Brain microvascular endothelial cell (primary cell): ENCODE results near the gene TP53I3.
A peak's percentile ranks its signal among the peaks of the same experiment; 100 is the strongest.

Experiments used
- DNase-seq: peaks from one replicate; pipeline ENCODE4 v3.0.0-alpha.2; 2020
- H3K27ac ChIP-seq: fragments of 250-450 bp; sonication (Bioruptor Pico); 2 replicates; pipeline ENCODE4 v1.5.1; 2020; ENCODE audit warnings: mild to moderate bottlenecking, moderate library complexity
- H3K27me3 ChIP-seq: fragments of 250-450 bp; sonication (Bioruptor Pico); replicated peaks from 2 replicates; pipeline ENCODE4 v1.5.1; 2020; ENCODE audit warnings: mild to moderate bottlenecking
- H3K36me3 ChIP-seq: fragments of 250-450 bp; sonication (Bioruptor Pico); replicated peaks from 2 replicates; pipeline ENCODE4 v1.5.1; 2020; ENCODE audit warnings: mild to moderate bottlenecking
- H3K4me3 ChIP-seq: 2 replicates; pipeline ENCODE4 v1.5.1; 2011; ENCODE audit warnings: low read depth, mild to moderate bottlenecking, control low read depth, low read length, moderate library complexity
- in situ Hi-C: cut with HindIII; loops from 2 replicates; pipeline ENCODE4 v1.10.0; 2017; ENCODE audit warnings: low sequenced_read_pairs, low pct_ligation_motif_present
- TF ChIP-seq, protein P1 (sequence below): IDR thresholded peaks from 2 replicates; pipeline ENCODE4 v1.5.1; 2011; ENCODE audit warnings: low read depth, mild to moderate bottlenecking, moderate library complexity, low read length, control low read depth, inconsistent platforms; ENCODE audit errors: missing control alignments

The TP53I3 gene, protein sequence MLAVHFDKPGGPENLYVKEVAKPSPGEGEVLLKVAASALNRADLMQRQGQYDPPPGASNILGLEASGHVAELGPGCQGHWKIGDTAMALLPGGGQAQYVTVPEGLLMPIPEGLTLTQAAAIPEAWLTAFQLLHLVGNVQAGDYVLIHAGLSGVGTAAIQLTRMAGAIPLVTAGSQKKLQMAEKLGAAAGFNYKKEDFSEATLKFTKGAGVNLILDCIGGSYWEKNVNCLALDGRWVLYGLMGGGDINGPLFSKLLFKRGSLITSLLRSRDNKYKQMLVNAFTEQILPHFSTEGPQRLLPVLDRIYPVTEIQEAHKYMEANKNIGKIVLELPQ

DNA sequence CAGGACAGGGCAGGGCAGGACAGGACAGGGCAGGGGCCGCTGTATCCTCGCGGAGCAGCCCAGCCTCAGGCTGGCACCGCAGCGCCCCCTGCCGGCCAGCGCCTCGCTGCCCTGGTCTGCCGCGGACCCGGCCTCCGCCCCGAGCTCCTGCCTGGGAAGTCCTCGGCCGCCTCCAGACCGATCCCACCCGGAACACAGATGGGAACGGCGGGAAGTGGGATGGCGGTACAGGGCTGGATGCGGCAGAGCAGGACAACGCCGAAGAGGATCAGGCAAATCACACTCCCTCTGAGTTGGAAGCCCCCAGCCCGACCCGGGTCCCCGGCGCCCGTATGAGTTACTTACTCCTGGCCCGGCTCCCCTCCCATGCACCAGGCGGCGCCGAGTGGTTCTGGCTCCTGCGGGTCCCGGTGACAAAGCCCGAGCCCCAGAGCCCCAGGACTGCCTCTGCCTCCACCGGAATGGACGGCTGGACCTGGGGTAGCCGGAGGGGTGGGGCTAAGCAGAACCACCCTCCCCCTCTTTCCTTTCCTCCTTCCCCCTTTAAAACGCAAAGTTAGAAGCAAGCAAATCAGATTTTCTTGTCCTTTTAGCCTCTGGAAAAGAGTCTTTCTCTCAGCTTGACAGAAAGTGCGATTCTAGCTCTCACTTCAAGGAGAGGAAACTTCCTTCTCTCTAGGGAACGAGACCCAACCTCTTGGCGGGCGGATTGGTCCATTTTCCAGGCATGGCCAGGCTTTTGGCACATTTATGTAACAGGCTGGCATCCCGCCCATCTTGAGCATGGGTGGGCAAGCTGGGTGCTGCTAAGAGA, at the start of gene TP53I3:
TP53I3 (minus strand) TSS at position 449 of the 814 bp plus-strand sequence. CDS start 508 bp downstream, outside the sequence.
- peaks cover 14% of the 10 kb centered on the region for H3K36me3 ChIP-seq
- peak within 1 kb of the TSS; percentile 78 for H3K4me3 ChIP-seq
- H3K27me3 ChIP-seq = no peaks in the 10 kb centered on the region
- TF ChIP-seq, protein P1, sequence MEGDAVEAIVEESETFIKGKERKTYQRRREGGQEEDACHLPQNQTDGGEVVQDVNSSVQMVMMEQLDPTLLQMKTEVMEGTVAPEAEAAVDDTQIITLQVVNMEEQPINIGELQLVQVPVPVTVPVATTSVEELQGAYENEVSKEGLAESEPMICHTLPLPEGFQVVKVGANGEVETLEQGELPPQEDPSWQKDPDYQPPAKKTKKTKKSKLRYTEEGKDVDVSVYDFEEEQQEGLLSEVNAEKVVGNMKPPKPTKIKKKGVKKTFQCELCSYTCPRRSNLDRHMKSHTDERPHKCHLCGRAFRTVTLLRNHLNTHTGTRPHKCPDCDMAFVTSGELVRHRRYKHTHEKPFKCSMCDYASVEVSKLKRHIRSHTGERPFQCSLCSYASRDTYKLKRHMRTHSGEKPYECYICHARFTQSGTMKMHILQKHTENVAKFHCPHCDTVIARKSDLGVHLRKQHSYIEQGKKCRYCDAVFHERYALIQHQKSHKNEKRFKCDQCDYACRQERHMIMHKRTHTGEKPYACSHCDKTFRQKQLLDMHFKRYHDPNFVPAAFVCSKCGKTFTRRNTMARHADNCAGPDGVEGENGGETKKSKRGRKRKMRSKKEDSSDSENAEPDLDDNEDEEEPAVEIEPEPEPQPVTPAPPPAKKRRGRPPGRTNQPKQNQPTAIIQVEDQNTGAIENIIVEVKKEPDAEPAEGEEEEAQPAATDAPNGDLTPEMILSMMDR = peak; percentile 53
- DNase-seq = peak; percentile 87
- in situ Hi-C loops = no loop called here
- H3K27ac ChIP-seq = peak within 1 kb of the TSS; percentile 52

DNA sequence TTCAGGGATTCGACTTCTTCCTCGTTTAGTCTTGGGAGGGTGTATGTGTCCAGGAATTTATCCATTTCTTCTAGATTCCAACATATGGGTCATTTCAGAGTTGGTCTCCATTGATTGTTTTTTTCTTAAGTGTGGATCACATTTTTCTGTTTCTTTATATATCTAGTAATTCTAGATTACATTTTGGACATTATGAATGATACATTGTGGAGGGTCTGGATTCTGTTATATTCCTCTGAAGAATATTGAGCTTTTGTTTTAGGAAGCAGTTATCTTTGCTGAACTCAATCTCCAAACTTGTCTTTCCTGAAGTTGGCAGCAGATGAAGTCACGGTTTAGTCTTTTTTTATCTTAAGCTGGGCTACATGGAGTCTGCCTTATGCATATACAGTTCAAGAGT, 47.9 kb upstream of the TP53I3 start:
- no peak overlapping the region for H3K27ac ChIP-seq
- in situ Hi-C loops = no loop called here
- no peak overlapping the region for H3K4me3 ChIP-seq
- no peak for DNase-seq
- no peaks in the 10 kb centered on the region for H3K27me3 ChIP-seq
- no peaks in the 10 kb centered on the region for H3K36me3 ChIP-seq
- TF ChIP-seq, protein P1 = no peak

DNA sequence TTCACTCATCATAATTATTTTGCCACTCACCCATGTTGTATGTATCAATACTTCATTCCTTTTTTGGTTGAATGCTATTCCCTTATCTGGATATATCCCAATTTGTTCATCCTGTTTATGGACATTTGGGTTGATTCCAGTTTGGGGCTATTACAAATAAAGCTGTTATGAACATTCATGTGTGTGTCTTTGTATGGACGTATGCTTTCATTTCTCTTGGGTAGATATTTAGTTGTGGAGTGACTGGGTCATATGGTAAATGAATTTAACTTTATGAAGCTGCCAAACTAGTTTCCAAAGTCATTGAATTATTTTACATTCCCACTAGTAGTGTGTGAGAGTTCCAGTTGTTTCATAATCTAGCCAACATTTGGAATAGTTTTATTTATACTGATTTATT, 41.3 kb upstream of the TP53I3 start:
- TF ChIP-seq, protein P1 = no peak
- H3K27me3 ChIP-seq = no peaks in the 10 kb centered on the region

DNA sequence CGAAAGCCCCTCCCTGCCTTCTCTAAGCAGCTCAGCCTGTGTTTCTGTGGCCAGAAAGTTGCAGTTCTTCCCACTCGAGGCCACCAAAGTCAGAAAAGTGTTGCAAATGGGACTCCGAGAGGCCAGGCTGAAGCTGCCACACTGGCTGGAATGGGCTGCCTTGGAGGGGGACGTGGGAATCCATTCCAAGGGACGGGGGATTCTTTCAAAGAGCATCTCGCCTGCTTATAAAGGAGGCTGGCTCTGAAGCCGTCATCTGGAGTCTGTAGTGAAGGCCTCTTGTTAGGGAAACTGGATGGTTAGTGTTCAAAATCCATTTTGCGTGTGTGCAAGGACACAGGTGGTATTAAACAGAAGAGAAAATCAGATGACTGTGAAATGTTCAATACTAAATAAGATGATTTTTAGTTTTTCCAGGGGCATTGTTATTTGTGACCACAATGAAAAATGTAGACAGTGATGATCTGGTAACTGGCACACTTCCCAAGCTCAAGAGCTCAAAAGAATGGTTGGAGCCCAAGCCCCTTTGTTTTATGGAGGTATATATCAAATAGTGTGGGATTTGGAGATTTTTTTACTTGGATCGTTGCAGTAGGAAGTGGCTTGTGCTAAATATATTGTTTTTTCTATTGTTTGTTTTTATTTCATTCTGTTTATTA, 39.4 kb upstream of the TP53I3 start:
- Histone ChIP-seq H3K27ac (peak overlapping the region; percentile 71), H3K36me3 (no peaks in the 10 kb centered on the region), H3K27me3 (no peaks in the 10 kb centered on the region), H3K4me3 (peak overlapping the region; percentile 88)
- peak; percentile 30 for DNase-seq
- TF ChIP-seq, protein P1 = no peak
- in situ Hi-C loops = no loop called here

More for the DNA sequence above, 41.3 kb upstream of the TP53I3 start:
- Histone ChIP-seq H3K27ac (no peak overlapping the region), H3K36me3 (no peaks in the 10 kb centered on the region), H3K4me3 (no peak overlapping the region)
- DNase-seq = no peak
- in situ Hi-C loops = no loop called here

DNA sequence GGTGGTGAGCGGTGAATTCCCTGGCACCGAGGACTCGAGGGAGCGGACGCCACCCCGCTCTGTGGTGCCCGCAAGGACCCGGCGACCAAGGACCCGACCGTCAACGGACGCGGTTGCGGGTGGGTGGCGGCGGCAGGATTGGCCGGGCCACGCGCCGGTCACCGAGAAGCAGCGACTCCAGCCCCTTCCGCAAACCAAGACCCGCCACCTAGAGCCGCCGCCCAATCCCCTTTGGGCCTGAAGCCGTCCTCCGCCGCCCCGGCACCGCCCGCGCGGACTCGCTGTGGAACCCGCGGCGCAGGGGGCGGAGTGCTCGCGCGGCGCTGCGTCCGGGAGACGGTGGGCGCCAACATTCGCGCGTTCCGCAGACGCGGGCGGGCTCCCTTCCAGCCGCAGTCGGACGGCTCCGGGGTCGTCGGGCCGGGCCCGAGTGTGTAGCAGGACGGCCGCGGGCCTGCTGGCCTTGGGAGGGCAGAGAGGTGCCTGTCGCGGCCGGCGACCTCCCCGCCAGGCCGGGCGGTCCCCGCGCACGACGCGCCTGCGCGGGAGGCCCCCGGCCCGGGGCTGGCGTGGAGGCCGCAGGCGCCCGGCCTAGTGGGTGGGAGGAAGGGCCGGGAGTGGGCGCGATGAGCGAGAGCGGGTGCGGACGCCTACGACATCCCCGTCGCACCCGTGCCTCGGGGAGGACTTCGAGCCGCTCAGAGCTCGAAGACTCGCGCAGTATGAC, 38.7 kb upstream of the TP53I3 start, which contains the start of the genes FAM228B and PFN4:
FAM228B (plus strand) TSS at position 275 of the 727 bp plus-strand sequence. CDS start 893 bp downstream, outside the sequence.
PFN4 (minus strand) TSS at position 140 of the 727 bp plus-strand sequence. CDS start 799 bp downstream, outside the sequence.
- TF ChIP-seq, protein P1 = no peak
- Histone ChIP-seq H3K4me3 (peak within 1 kb of the TSS; percentile 88), H3K27me3 (no peaks in the 10 kb centered on the region), H3K27ac (peak within 1 kb of the TSS; percentile 71), H3K36me3 (no peaks in the 10 kb centered on the region)
- in situ Hi-C loops = no loop called here
- peak; percentile 60 for DNase-seq
